GM23338 (cell line): Measurements from ENCODE around the gene HIVEP3. TPM values are rescaled to one million over a fixed set of nuclear protein-coding genes. Genes with fewer than 3 reads are reported as not detected.
A peak's percentile ranks its signal among the peaks of the same experiment; 100 is the strongest.

Experiments
- ATAC-seq: fragments of 200-7000 bp; cut with Tn5 transposase; 3 replicates; pipeline ENCODE4 v1.9.1; 2020
- DNase-seq: peaks from one replicate; pipeline ENCODE4 v3.0.0-alpha.2; 2015; ENCODE audit warnings: low spot score
- H2AFZ ChIP-seq: fragments of 200-600 bp; sonication (generic); 2 replicates; pipeline ENCODE4 v1.8.0; 2016; ENCODE audit warnings: antibody characterized with exemption, mild to moderate bottlenecking, moderate library complexity
- H3F3A ChIP-seq: fragments of 200-600 bp; sonication (generic); replicated peaks from 2 replicates; pipeline ENCODE4 v1.8.0; 2017; ENCODE audit warnings: antibody characterized with exemption, mixed run types, low read depth
- H3K27ac ChIP-seq: fragments of 200-600 bp; sonication (generic); 2 replicates; pipeline ENCODE4 v1.6.1; 2016; ENCODE audit warnings: low read depth
- H3K27me3 ChIP-seq: fragments of 200-600 bp; sonication (generic); 2 replicates; pipeline ENCODE4 v1.8.0; 2016; ENCODE audit warnings: mild to moderate bottlenecking, mixed run types, moderate library complexity; ENCODE audit not compliant: insufficient read depth
- H3K36me3 ChIP-seq: fragments of 200-600 bp; sonication (generic); 2 replicates; pipeline ENCODE4 v1.8.0; 2016; ENCODE audit warnings: mild to moderate bottlenecking; ENCODE audit not compliant: insufficient read depth
- H3K4me1 ChIP-seq: fragments of 200-600 bp; sonication (generic); 2 replicates; pipeline ENCODE4 v1.8.0; 2016; ENCODE audit warnings: mild to moderate bottlenecking, moderate library complexity; ENCODE audit not compliant: insufficient read depth
- H3K4me2 ChIP-seq: fragments of 200-600 bp; sonication (generic); 2 replicates; pipeline ENCODE4 v1.7.1; 2017; ENCODE audit warnings: mixed run types
- H3K4me3 ChIP-seq: fragments of 200-600 bp; sonication (generic); 2 replicates; pipeline ENCODE4 v1.6.1; 2016; ENCODE audit warnings: mixed run types
- H3K79me2 ChIP-seq: fragments of 200-600 bp; sonication (generic); replicated peaks from 2 replicates; pipeline ENCODE4 v1.8.0; 2017; ENCODE audit warnings: mild to moderate bottlenecking; ENCODE audit not compliant: insufficient read depth
- H3K9me2 ChIP-seq: fragments of 200-600 bp; sonication (generic); 2 replicates; pipeline ENCODE4 v1.8.0; 2017; ENCODE audit not compliant: insufficient read depth
- H4K20me1 ChIP-seq: fragments of 200-600 bp; sonication (generic); replicated peaks from 2 replicates; pipeline ENCODE4 v1.8.0; 2017; ENCODE audit warnings: mild to moderate bottlenecking; ENCODE audit not compliant: insufficient read depth
- H3K27ac Mint-ChIP-seq: 2 replicates; pipeline ENCODE4 v1.8.0; 2020; ENCODE audit warnings: inconsistent platforms, mild to moderate bottlenecking, moderate library complexity, mixed read lengths
- H3K27me3 Mint-ChIP-seq: 3 replicates; pipeline ENCODE4 v1.8.0; 2022; ENCODE audit warnings: low read depth, mild to moderate bottlenecking, moderate library complexity, mixed read lengths, inconsistent platforms; ENCODE audit not compliant: insufficient read depth, poor library complexity
- H3K36me3 Mint-ChIP-seq: 3 replicates; pipeline ENCODE4 v1.8.0; 2021; ENCODE audit warnings: low read depth, mild to moderate bottlenecking, inconsistent platforms, moderate library complexity, mixed read lengths
- H3K4me1 Mint-ChIP-seq: 3 replicates; pipeline ENCODE4 v1.8.0; 2020; ENCODE audit warnings: mild to moderate bottlenecking, inconsistent platforms, mixed read lengths
- H3K4me3 Mint-ChIP-seq: 3 replicates; pipeline ENCODE4 v1.8.0; 2021; ENCODE audit warnings: moderate library complexity, mild to moderate bottlenecking, inconsistent platforms, mixed read lengths
- H3K9me3 Mint-ChIP-seq: 3 replicates; pipeline ENCODE4 v1.8.0; 2020; ENCODE audit warnings: moderate library complexity, mild to moderate bottlenecking, inconsistent platforms, mixed read lengths
- CREB1 ChIP-seq: fragments of 250-450 bp; sonication (Bioruptor Pico); IDR thresholded peaks from 2 replicates; pipeline ENCODE4 v1.5.0; 2020; ENCODE audit warnings: low read depth, mild to moderate bottlenecking, moderate library complexity
- JUNB ChIP-seq: IDR thresholded peaks from one replicate; pipeline ENCODE4 v1.6.1; 2016; ENCODE audit warnings: antibody characterized with exemption; ENCODE audit not compliant: unreplicated experiment
- polyA plus RNA-seq: library from polyadenylated mRNA; unstranded; fragments of >200 nt; fragmentation: Nextera tagmentation; extraction: Ambion mirVana; gene quantifications from 2 replicates; pipeline ENCODE4 v1.2.1, GENCODE V29; 2016
- total RNA-seq: library from RNA; depleted of rRNA; stranded (reverse); fragments of >200 nt; shearing (Covaris generic); gene quantifications from 2 replicates; pipeline ENCODE4 v1.2.3, GENCODE V29; 2014
- TF ChIP-seq, protein P1 (sequence below), 2 experiments: fragments of 200-600 bp in 1 of 2; sonication (generic) in 1 of 2; conservative IDR thresholded peaks; 2 replicates each; pipeline versions ENCODE4 v1.5.1 to v1.6.1; 2016 to 2017; ENCODE audit warnings: antibody characterized with exemption in 2 of 2, low read depth in 2 of 2, mild to moderate bottlenecking in 2 of 2, moderate library complexity in 1 of 2
- TF ChIP-seq, protein P2 (sequence below): IDR thresholded peaks from one replicate; pipeline ENCODE4 v1.6.1; 2018; ENCODE audit warnings: antibody characterized with exemption; ENCODE audit not compliant: unreplicated experiment
- TF ChIP-seq, protein P3 (sequence below): fragments of 250-450 bp; sonication (Bioruptor Pico); IDR thresholded peaks from 2 replicates; pipeline ENCODE4 v1.5.0; 2020; ENCODE audit warnings: mild to moderate bottlenecking, moderate library complexity
- TF ChIP-seq, protein P4 (sequence below): IDR thresholded peaks from 2 replicates; pipeline ENCODE4 v1.6.1; 2016; ENCODE audit warnings: antibody characterized with exemption

Gene HIVEP3
- total and polyA plus RNA-seq, 2 experiments from 2014 or later: 0.14 to 0.24 TPM

DNA sequence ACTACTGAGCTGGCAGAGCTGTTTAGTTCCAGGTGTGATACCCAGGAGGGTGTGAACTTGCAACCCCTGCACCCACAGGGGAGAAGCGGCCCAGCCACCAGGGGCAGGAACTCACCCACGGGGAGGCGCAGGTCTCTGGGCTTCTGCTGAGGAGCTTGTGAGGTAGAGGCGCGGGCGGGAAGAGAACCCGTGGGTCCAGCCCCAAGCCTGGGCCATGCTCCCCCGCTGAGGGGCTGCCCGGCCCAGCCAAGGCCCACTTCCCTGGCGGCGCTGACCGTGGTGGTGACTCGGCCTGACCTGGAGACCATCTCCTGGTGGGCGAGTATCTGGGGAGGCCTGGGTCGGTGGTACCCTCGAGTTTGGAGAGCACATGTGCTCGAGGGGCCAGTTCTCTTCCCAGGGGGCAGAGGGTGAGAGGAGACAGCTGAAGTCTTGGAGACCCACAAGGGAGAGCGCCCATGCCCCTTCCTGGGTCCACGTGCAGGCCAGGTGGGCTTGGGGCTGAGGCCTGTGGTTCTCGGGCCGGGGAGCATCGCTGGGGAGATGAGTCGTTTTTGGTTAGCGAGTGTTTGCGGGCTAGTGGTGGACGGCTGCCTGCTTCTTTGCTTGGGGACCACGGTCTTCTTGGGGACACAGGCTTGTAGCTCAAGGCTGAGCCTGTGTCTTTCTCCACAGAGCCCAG lies 405.9 kb downstream of the HIVEP3 start:
- H3F3A ChIP-seq: no peaks in the 10 kb centered on the region
- H3K4me3 ChIP-seq: no peak overlapping the region
- Mint-ChIP-seq H3K27me3 (peaks cover 7% of the 10 kb centered on the region), H3K27ac (no peak overlapping the region), H3K4me1 (peaks cover 10% of the 10 kb centered on the region), H3K36me3 (no peaks in the 10 kb centered on the region; the same call in 2 of the 3 replicates), H3K9me3 (no peaks in the 10 kb centered on the region; the same call in 2 of the 3 replicates), H3K4me3 (no peak overlapping the region)
- H3K36me3 ChIP-seq: no peaks in the 10 kb centered on the region
- H3K27ac ChIP-seq: no peak overlapping the region
- H3K27me3 ChIP-seq: peaks cover 7% of the 10 kb centered on the region
- ATAC-seq (no peak), DNase-seq (no peak)
- no peaks in the 10 kb centered on the region for H4K20me1 ChIP-seq
- H2AFZ ChIP-seq: no peak overlapping the region
- H3K4me1 ChIP-seq: peaks cover 8% of the 10 kb centered on the region; the same call in 1 of the 2 replicates
- no peaks in the 10 kb centered on the region; the same call in 1 of the 2 replicates for H3K9me2 ChIP-seq
- no peak overlapping the region for H3K4me2 ChIP-seq
- no peaks in the 10 kb centered on the region for H3K79me2 ChIP-seq
- TF ChIP-seq JUNB: no peak
- TF ChIP-seq, protein P1, sequence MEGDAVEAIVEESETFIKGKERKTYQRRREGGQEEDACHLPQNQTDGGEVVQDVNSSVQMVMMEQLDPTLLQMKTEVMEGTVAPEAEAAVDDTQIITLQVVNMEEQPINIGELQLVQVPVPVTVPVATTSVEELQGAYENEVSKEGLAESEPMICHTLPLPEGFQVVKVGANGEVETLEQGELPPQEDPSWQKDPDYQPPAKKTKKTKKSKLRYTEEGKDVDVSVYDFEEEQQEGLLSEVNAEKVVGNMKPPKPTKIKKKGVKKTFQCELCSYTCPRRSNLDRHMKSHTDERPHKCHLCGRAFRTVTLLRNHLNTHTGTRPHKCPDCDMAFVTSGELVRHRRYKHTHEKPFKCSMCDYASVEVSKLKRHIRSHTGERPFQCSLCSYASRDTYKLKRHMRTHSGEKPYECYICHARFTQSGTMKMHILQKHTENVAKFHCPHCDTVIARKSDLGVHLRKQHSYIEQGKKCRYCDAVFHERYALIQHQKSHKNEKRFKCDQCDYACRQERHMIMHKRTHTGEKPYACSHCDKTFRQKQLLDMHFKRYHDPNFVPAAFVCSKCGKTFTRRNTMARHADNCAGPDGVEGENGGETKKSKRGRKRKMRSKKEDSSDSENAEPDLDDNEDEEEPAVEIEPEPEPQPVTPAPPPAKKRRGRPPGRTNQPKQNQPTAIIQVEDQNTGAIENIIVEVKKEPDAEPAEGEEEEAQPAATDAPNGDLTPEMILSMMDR (conservative IDR thresholded peaks at IDR 0.05; ENCODE audit: low read depth in 2 of 2): no peak
- TF ChIP-seq, protein P2, sequence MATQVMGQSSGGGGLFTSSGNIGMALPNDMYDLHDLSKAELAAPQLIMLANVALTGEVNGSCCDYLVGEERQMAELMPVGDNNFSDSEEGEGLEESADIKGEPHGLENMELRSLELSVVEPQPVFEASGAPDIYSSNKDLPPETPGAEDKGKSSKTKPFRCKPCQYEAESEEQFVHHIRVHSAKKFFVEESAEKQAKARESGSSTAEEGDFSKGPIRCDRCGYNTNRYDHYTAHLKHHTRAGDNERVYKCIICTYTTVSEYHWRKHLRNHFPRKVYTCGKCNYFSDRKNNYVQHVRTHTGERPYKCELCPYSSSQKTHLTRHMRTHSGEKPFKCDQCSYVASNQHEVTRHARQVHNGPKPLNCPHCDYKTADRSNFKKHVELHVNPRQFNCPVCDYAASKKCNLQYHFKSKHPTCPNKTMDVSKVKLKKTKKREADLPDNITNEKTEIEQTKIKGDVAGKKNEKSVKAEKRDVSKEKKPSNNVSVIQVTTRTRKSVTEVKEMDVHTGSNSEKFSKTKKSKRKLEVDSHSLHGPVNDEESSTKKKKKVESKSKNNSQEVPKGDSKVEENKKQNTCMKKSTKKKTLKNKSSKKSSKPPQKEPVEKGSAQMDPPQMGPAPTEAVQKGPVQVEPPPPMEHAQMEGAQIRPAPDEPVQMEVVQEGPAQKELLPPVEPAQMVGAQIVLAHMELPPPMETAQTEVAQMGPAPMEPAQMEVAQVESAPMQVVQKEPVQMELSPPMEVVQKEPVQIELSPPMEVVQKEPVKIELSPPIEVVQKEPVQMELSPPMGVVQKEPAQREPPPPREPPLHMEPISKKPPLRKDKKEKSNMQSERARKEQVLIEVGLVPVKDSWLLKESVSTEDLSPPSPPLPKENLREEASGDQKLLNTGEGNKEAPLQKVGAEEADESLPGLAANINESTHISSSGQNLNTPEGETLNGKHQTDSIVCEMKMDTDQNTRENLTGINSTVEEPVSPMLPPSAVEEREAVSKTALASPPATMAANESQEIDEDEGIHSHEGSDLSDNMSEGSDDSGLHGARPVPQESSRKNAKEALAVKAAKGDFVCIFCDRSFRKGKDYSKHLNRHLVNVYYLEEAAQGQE: peak; percentile 31

DNA sequence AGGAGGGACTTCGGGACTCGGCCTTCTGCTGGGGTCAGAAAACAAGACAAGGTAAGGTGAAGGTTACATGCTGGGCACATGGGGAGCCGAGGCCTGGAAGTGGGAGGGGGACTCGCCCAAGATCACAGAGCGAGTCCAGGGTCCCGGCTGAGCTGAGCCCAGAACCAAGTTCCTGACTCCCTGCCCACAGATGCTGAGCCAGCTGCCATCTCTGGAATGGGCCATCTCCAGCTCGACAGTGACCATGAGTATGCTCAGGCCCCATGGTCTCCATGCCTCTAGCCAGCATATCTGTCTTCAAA lies 407.5 kb downstream of the HIVEP3 start:
- Mint-ChIP-seq H3K4me1 (peaks cover 15% of the 10 kb centered on the region), H3K9me3 (no peaks in the 10 kb centered on the region; the same call in 2 of the 3 replicates), H3K27me3 (peaks cover 7% of the 10 kb centered on the region), H3K36me3 (no peaks in the 10 kb centered on the region; the same call in 2 of the 3 replicates), H3K27ac (no peak overlapping the region), H3K4me3 (no peak overlapping the region)
- Histone ChIP-seq H2AFZ (no peak overlapping the region), H3K36me3 (no peaks in the 10 kb centered on the region), H3K4me1 (peaks cover 8% of the 10 kb centered on the region; the same call in 1 of the 2 replicates), H3K4me3 (no peak overlapping the region), H3K79me2 (no peaks in the 10 kb centered on the region), H3K27ac (no peak overlapping the region), H3K9me2 (no peaks in the 10 kb centered on the region; the same call in 1 of the 2 replicates), H4K20me1 (no peaks in the 10 kb centered on the region), H3K27me3 (no peaks in the 10 kb centered on the region), H3K4me2 (no peak overlapping the region), H3F3A (no peaks in the 10 kb centered on the region)
- DNase-seq (no peak), ATAC-seq (no peak)
- TF ChIP-seq, protein P3, sequence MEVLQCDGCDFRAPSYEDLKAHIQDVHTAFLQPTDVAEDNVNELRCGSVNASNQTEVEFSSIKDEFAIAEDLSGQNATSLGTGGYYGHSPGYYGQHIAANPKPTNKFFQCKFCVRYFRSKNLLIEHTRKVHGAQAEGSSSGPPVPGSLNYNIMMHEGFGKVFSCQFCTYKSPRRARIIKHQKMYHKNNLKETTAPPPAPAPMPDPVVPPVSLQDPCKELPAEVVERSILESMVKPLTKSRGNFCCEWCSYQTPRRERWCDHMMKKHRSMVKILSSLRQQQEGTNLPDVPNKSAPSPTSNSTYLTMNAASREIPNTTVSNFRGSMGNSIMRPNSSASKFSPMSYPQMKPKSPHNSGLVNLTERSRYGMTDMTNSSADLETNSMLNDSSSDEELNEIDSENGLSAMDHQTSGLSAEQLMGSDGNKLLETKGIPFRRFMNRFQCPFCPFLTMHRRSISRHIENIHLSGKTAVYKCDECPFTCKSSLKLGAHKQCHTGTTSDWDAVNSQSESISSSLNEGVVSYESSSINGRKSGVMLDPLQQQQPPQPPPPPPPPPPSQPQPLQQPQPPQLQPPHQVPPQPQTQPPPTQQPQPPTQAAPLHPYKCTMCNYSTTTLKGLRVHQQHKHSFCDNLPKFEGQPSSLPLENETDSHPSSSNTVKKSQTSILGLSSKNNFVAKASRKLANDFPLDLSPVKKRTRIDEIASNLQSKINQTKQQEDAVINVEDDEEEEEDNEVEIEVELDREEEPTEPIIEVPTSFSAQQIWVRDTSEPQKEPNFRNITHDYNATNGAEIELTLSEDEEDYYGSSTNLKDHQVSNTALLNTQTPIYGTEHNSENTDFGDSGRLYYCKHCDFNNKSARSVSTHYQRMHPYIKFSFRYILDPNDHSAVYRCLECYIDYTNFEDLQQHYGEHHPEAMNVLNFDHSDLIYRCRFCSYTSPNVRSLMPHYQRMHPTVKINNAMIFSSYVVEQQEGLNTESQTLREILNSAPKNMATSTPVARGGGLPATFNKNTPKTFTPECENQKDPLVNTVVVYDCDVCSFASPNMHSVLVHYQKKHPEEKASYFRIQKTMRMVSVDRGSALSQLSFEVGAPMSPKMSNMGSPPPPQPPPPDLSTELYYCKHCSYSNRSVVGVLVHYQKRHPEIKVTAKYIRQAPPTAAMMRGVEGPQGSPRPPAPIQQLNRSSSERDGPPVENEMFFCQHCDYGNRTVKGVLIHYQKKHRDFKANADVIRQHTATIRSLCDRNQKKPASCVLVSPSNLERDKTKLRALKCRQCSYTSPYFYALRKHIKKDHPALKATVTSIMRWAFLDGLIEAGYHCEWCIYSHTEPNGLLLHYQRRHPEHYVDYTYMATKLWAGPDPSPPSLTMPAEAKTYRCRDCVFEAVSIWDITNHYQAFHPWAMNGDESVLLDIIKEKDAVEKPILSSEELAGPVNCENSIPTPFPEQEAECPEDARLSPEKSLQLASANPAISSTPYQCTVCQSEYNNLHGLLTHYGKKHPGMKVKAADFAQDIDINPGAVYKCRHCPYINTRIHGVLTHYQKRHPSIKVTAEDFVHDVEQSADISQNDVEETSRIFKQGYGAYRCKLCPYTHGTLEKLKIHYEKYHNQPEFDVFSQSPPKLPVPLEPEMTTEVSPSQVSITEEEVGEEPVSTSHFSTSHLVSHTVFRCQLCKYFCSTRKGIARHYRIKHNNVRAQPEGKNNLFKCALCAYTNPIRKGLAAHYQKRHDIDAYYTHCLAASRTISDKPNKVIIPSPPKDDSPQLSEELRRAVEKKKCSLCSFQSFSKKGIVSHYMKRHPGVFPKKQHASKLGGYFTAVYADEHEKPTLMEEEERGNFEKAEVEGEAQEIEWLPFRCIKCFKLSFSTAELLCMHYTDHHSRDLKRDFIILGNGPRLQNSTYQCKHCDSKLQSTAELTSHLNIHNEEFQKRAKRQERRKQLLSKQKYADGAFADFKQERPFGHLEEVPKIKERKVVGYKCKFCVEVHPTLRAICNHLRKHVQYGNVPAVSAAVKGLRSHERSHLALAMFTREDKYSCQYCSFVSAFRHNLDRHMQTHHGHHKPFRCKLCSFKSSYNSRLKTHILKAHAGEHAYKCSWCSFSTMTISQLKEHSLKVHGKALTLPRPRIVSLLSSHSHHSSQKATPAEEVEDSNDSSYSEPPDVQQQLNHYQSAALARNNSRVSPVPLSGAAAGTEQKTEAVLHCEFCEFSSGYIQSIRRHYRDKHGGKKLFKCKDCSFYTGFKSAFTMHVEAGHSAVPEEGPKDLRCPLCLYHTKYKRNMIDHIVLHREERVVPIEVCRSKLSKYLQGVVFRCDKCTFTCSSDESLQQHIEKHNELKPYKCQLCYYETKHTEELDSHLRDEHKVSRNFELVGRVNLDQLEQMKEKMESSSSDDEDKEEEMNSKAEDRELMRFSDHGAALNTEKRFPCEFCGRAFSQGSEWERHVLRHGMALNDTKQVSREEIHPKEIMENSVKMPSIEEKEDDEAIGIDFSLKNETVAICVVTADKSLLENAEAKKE: no peak
- TF ChIP-seq, protein P4, sequence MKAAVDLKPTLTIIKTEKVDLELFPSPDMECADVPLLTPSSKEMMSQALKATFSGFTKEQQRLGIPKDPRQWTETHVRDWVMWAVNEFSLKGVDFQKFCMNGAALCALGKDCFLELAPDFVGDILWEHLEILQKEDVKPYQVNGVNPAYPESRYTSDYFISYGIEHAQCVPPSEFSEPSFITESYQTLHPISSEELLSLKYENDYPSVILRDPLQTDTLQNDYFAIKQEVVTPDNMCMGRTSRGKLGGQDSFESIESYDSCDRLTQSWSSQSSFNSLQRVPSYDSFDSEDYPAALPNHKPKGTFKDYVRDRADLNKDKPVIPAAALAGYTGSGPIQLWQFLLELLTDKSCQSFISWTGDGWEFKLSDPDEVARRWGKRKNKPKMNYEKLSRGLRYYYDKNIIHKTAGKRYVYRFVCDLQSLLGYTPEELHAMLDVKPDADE: no peak
- TF ChIP-seq CREB1 (CRISPR knock-in tag): no peak
